HCT116 (cell line): ENCODE measurements around the gene POU2F3. TPM values are rescaled to one million over a fixed set of nuclear protein-coding genes. Genes with fewer than 3 reads are reported as not detected.

Experiments used
- ATAC-seq: fragments of 200-7000 bp; cut with Tn5 transposase; 2 replicates; pipeline ENCODE4 v1.9.1; 2020; ENCODE audit warnings: mild to moderate bottlenecking, moderate library complexity
- BruUV-seq: library from RNA; stranded (reverse); fragments of 400-500 nt; replicated peaks from 2 replicates; lab custom pipeline; 2021; lab: Mats Ljungman, UMichigan
- CTCF ChIA-PET: fragments of 300-600 bp; sonication (Branson Sonifier 250); formaldehyde crosslinking; loops from one replicate; lab custom pipeline; 2021; ENCODE audit warnings: antibody characterized with exemption; lab: Charles Lee
- POLR2A ChIA-PET: fragments of 300-600, 350-600 bp; sonication (Branson Sonifier 250); formaldehyde crosslinking; loops from one replicate; lab custom pipeline; 2021; ENCODE audit warnings: antibody characterized with exemption; lab: Charles Lee
- RAD21 ChIA-PET, 2 experiments: fragments of 300-600 bp; sonication (Branson Sonifier 250); formaldehyde crosslinking; loops; one replicate each; lab custom pipeline; 2023; ENCODE audit warnings: low total read pairs in 2 of 2; ENCODE audit not compliant: uncharacterized antibody in 2 of 2, unreplicated experiment in 2 of 2, low non-redundant PET in 1 of 2; lab: Charles Lee
- DNase-seq: peaks from one replicate; pipeline ENCODE4 v3.0.0-alpha.2; 2010; ENCODE audit warnings: low read depth, low spot score
- H2AFZ ChIP-seq: fragments of 200-600 bp; shearing (Covaris generic), sonication (generic); 2 replicates; pipeline ENCODE4 v1.6.1; 2017; ENCODE audit warnings: low read depth, mixed run types, mixed read lengths, antibody characterized with exemption, low read length; ENCODE audit not compliant: poor library complexity, severe bottlenecking
- H3K27ac ChIP-seq: 2 replicates; pipeline ENCODE4 v1.5.1; 2012; ENCODE audit warnings: low read depth, low read length
- H3K27me3 ChIP-seq: fragments of 200-600 bp; sonication (generic); 2 replicates; pipeline ENCODE4 v1.6.1; 2016; ENCODE audit warnings: mixed run types, low read length, mixed read lengths; ENCODE audit not compliant: insufficient read depth
- H3K36me3 ChIP-seq, 2 experiments: fragments of 200-500 bp in 1 of 2; fragments of 200-600 bp in 1 of 2; sonication (Bioruptor generic) in 1 of 2; sonication (generic) in 1 of 2; 2 replicates each; pipeline versions ENCODE4 v1.5.1 to v1.6.1; 2014 to 2016; ENCODE audit warnings: low read length in 2 of 2, inconsistent platforms in 1 of 2, mixed read lengths in 1 of 2, mixed run types in 1 of 2; ENCODE audit not compliant: insufficient read depth in 2 of 2, control insufficient read depth in 1 of 2
- H3K4me1 ChIP-seq, 2 experiments: fragments of 200-600 bp in 1 of 2; sonication (generic) in 1 of 2; 2 replicates each; pipeline versions ENCODE4 v1.5.1 to v1.6.1; 2012 to 2017; ENCODE audit warnings: low read length in 2 of 2, inconsistent platforms in 1 of 2, mild to moderate bottlenecking in 1 of 2, mixed read lengths in 1 of 2, mixed run types in 1 of 2, moderate library complexity in 1 of 2; ENCODE audit not compliant: insufficient read depth in 2 of 2, control insufficient read depth in 1 of 2
- H3K4me2 ChIP-seq: fragments of 200-600 bp; sonication (generic); 2 replicates; pipeline ENCODE4 v1.6.1; 2017; ENCODE audit warnings: mixed run types, low read length, mixed read lengths
- H3K4me3 ChIP-seq, 2 experiments: fragments of 200-600 bp in 1 of 2; sonication (generic) in 1 of 2; replicated peaks in 1 of 2; 2 replicates each; pipeline ENCODE4 v1.5.1; 2011 to 2016; ENCODE audit warnings: low read length in 2 of 2, control low read depth in 1 of 2, low read depth in 1 of 2, mild to moderate bottlenecking in 1 of 2, mixed read lengths in 1 of 2, mixed run types in 1 of 2
- H3K79me2 ChIP-seq: fragments of 200-600 bp; sonication (generic); 2 replicates; pipeline ENCODE4 v1.6.1; 2017; ENCODE audit warnings: mild to moderate bottlenecking, mixed run types, low read length, moderate library complexity, mixed read lengths; ENCODE audit not compliant: insufficient read depth
- H3K9ac ChIP-seq: fragments of 200-600 bp; sonication (generic); 2 replicates; pipeline ENCODE4 v1.6.1; 2016; ENCODE audit warnings: low read length, mixed read lengths
- H3K9me2 ChIP-seq: fragments of 200-600 bp; sonication (generic), shearing (Covaris generic); 2 replicates; pipeline ENCODE4 v1.6.1; 2017; ENCODE audit warnings: mixed run types, mild to moderate bottlenecking, moderate library complexity; ENCODE audit not compliant: insufficient read depth
- H3K9me3 ChIP-seq, 2 experiments: fragments of 200-500 bp in 1 of 2; fragments of 200-600 bp in 1 of 2; sonication (Bioruptor generic) in 1 of 2; sonication (generic) in 1 of 2; 2 replicates each; pipeline ENCODE4 v1.6.1; 2014 to 2017; ENCODE audit warnings: low read length in 2 of 2, mixed read lengths in 2 of 2, inconsistent platforms in 1 of 2, low read depth in 1 of 2, mild to moderate bottlenecking in 1 of 2, mixed run types in 1 of 2, moderate library complexity in 1 of 2; ENCODE audit not compliant: control insufficient read depth in 1 of 2, insufficient read depth in 1 of 2
- H4K20me1 ChIP-seq: fragments of 200-600 bp; sonication (generic), shearing (Covaris generic); 2 replicates; pipeline ENCODE4 v1.6.1; 2017; ENCODE audit warnings: mixed run types, mild to moderate bottlenecking, moderate library complexity; ENCODE audit not compliant: insufficient read depth
- CEBPB ChIP-seq: IDR thresholded peaks from 2 replicates; pipeline ENCODE4 v1.6.1; 2012; ENCODE audit warnings: low read depth
- EGR1 ChIP-seq: IDR thresholded peaks from 2 replicates; pipeline ENCODE4 v1.6.1; 2012; ENCODE audit warnings: low read depth
- ELF1 ChIP-seq: IDR thresholded peaks from 2 replicates; pipeline ENCODE4 v1.6.1; 2012; ENCODE audit warnings: low read depth, borderline replicate concordance
- EZH2 ChIP-seq: fragments of 200-600 bp; sonication (generic); IDR thresholded peaks from 2 replicates; pipeline ENCODE4 v1.6.1; 2017; ENCODE audit warnings: antibody characterized with exemption, mixed run types
- EZH2phosphoT487 ChIP-seq: fragments of 200-600 bp; IDR thresholded peaks from 2 replicates; pipeline ENCODE4 v1.6.1; 2018; ENCODE audit warnings: antibody characterized with exemption, borderline replicate concordance
- FOSL1 ChIP-seq: IDR thresholded peaks from 2 replicates; pipeline ENCODE4 v1.6.1; 2012; ENCODE audit warnings: low read depth
- JUND ChIP-seq: IDR thresholded peaks from 2 replicates; pipeline ENCODE4 v1.6.1; 2012
- POLR2A ChIP-seq: IDR thresholded peaks from 2 replicates; pipeline ENCODE4 v1.7.0; 2011; ENCODE audit warnings: borderline replicate concordance; ENCODE audit not compliant: insufficient read depth, insufficient read length; ENCODE audit errors: extremely low read depth
- SIN3A ChIP-seq: IDR thresholded peaks from 2 replicates; pipeline ENCODE4 v1.6.1; 2012; ENCODE audit warnings: low read depth
- SP1 ChIP-seq: IDR thresholded peaks from 2 replicates; pipeline ENCODE4 v1.6.1; 2012; ENCODE audit warnings: low read depth
- SRF ChIP-seq: IDR thresholded peaks from 2 replicates; pipeline ENCODE4 v1.6.1; 2012; ENCODE audit warnings: low read depth
- TCF7L2 ChIP-seq: IDR thresholded peaks from 2 replicates; pipeline ENCODE4 v1.7.0; 2011; ENCODE audit warnings: borderline replicate concordance, inconsistent platforms; ENCODE audit not compliant: insufficient read depth, insufficient read length; ENCODE audit errors: extremely low read depth
- ZFX ChIP-seq: fragments of 450-650 bp; IDR thresholded peaks from 2 replicates; pipeline ENCODE4 v1.6.1; 2017
- intact Hi-C: fragments of 100-400 bp; cut with micrococcal nuclease; formaldehyde crosslinking; loops from 2 replicates; pipeline ENCODE4 v1.10.0; 2022
- total RNA-seq: library from RNA; stranded (reverse); gene quantifications from one replicate; pipeline ENCODE4 v1.2.1, GENCODE V29; 2021; ENCODE audit not compliant: unreplicated experiment
- TF ChIP-seq, protein P1 (sequence below): IDR thresholded peaks from 2 replicates; pipeline ENCODE4 v1.6.1; 2012
- TF ChIP-seq, protein P2 (sequence below): IDR thresholded peaks from 2 replicates; pipeline ENCODE4 v1.6.1; 2012
- TF ChIP-seq, protein P3 (sequence below): IDR thresholded peaks from 2 replicates; pipeline ENCODE4 v1.6.1; 2011; ENCODE audit warnings: mild to moderate bottlenecking, low read length, moderate library complexity; ENCODE audit not compliant: insufficient replicate concordance; ENCODE audit errors: extremely low read depth
- TF ChIP-seq, protein P4 (sequence below), 3 experiments: fragments of 200-600 bp in 1 of 3; sonication (generic) in 1 of 3; IDR thresholded peaks in 2 of 3; conservative IDR thresholded peaks in 1 of 3; 2 replicates each; pipeline ENCODE4 v1.5.1; 2012 to 2017; ENCODE audit warnings: low read depth in 2 of 3, low read length in 2 of 3, antibody characterized with exemption in 1 of 3, borderline replicate concordance in 1 of 3, control low read depth in 1 of 3, mild to moderate bottlenecking in 1 of 3, mixed read lengths in 1 of 3, mixed run types in 1 of 3, moderate library complexity in 1 of 3; ENCODE audit not compliant: insufficient read depth in 1 of 3
- TF ChIP-seq, protein P5 (sequence below): IDR thresholded peaks from 2 replicates; pipeline ENCODE4 v1.6.1; 2012; ENCODE audit warnings: low read depth

POU2F3 gene
- total RNA-seq, 1 experiment from 2014 or later = 0.15 TPM

DNA sequence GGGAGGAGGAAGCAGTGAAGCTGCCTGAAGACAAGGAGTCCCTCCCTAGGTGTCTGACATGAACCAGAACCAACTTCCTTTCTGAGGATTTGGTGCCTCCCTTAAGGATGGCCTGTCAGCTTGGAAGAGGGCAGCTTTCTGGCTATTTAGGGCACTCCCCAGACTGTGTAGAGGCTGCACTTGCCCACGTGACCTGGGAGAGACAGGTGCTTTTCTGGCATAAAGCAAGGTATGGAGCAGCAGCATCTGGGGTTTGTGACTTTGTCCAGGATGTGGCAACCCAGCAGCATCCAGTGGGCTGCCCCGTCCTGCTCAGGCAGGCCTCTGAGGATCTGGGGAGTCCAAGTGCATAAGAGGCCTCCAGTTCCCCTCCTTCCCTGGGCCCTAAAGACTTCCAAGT is 43.2 kb downstream of the POU2F3 start:
- Histone ChIP-seq H3K27me3 (no peaks in the 10 kb centered on the region), H3K9ac (no peak overlapping the region), H3K27ac (no peak overlapping the region), H3K4me1 (no peaks in the 10 kb centered on the region; a peak in 1 of 4 replicates), H4K20me1 (no peaks in the 10 kb centered on the region), H2AFZ (no peak overlapping the region), H3K79me2 (no peaks in the 10 kb centered on the region), H3K4me2 (no peak overlapping the region), H3K9me2 (no peaks in the 10 kb centered on the region), H3K36me3 (no peaks in the 10 kb centered on the region), H3K9me3 (no peaks in the 10 kb centered on the region), H3K4me3 (no peak overlapping the region)
- no peak for DNase-seq
- ATAC-seq = no peak
- BruUV-seq = no TSS peak
- RAD21 ChIA-PET = no interaction called here
- intact Hi-C loops = no loop called here
- no peak for TF ChIP-seq SP1
- TF ChIP-seq POLR2A = no peak
- no peak for TF ChIP-seq FOSL1
- no peak for TF ChIP-seq CEBPB
- no peak for TF ChIP-seq EZH2
- no peak for TF ChIP-seq SIN3A
- TF ChIP-seq ELF1 = no peak
- TF ChIP-seq, protein P1, sequence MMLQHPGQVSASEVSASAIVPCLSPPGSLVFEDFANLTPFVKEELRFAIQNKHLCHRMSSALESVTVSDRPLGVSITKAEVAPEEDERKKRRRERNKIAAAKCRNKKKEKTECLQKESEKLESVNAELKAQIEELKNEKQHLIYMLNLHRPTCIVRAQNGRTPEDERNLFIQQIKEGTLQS = no peak
- TF ChIP-seq, protein P2, sequence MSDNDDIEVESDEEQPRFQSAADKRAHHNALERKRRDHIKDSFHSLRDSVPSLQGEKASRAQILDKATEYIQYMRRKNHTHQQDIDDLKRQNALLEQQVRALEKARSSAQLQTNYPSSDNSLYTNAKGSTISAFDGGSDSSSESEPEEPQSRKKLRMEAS = no peak
- TF ChIP-seq, protein P3, sequence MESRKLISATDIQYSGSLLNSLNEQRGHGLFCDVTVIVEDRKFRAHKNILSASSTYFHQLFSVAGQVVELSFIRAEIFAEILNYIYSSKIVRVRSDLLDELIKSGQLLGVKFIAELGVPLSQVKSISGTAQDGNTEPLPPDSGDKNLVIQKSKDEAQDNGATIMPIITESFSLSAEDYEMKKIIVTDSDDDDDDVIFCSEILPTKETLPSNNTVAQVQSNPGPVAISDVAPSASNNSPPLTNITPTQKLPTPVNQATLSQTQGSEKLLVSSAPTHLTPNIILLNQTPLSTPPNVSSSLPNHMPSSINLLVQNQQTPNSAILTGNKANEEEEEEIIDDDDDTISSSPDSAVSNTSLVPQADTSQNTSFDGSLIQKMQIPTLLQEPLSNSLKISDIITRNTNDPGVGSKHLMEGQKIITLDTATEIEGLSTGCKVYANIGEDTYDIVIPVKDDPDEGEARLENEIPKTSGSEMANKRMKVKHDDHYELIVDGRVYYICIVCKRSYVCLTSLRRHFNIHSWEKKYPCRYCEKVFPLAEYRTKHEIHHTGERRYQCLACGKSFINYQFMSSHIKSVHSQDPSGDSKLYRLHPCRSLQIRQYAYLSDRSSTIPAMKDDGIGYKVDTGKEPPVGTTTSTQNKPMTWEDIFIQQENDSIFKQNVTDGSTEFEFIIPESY = no peak
- no peak for TF ChIP-seq EGR1
- TF ChIP-seq, protein P4, sequence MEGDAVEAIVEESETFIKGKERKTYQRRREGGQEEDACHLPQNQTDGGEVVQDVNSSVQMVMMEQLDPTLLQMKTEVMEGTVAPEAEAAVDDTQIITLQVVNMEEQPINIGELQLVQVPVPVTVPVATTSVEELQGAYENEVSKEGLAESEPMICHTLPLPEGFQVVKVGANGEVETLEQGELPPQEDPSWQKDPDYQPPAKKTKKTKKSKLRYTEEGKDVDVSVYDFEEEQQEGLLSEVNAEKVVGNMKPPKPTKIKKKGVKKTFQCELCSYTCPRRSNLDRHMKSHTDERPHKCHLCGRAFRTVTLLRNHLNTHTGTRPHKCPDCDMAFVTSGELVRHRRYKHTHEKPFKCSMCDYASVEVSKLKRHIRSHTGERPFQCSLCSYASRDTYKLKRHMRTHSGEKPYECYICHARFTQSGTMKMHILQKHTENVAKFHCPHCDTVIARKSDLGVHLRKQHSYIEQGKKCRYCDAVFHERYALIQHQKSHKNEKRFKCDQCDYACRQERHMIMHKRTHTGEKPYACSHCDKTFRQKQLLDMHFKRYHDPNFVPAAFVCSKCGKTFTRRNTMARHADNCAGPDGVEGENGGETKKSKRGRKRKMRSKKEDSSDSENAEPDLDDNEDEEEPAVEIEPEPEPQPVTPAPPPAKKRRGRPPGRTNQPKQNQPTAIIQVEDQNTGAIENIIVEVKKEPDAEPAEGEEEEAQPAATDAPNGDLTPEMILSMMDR (IDR thresholded peaks at IDR 0.05 in 2 of 3, conservative IDR thresholded peaks at IDR 0.05 in 1 of 3; ENCODE audit: borderline replicate concordance in 1 of 3, insufficient read depth in 1 of 3, low read depth in 2 of 3, low read length in 2 of 3) = no peak
- TF ChIP-seq, protein P5, sequence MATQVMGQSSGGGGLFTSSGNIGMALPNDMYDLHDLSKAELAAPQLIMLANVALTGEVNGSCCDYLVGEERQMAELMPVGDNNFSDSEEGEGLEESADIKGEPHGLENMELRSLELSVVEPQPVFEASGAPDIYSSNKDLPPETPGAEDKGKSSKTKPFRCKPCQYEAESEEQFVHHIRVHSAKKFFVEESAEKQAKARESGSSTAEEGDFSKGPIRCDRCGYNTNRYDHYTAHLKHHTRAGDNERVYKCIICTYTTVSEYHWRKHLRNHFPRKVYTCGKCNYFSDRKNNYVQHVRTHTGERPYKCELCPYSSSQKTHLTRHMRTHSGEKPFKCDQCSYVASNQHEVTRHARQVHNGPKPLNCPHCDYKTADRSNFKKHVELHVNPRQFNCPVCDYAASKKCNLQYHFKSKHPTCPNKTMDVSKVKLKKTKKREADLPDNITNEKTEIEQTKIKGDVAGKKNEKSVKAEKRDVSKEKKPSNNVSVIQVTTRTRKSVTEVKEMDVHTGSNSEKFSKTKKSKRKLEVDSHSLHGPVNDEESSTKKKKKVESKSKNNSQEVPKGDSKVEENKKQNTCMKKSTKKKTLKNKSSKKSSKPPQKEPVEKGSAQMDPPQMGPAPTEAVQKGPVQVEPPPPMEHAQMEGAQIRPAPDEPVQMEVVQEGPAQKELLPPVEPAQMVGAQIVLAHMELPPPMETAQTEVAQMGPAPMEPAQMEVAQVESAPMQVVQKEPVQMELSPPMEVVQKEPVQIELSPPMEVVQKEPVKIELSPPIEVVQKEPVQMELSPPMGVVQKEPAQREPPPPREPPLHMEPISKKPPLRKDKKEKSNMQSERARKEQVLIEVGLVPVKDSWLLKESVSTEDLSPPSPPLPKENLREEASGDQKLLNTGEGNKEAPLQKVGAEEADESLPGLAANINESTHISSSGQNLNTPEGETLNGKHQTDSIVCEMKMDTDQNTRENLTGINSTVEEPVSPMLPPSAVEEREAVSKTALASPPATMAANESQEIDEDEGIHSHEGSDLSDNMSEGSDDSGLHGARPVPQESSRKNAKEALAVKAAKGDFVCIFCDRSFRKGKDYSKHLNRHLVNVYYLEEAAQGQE = no peak
- no peak for TF ChIP-seq SRF
- no peak for TF ChIP-seq JUND
- TF ChIP-seq TCF7L2 = no peak
- no peak for TF ChIP-seq ZFX
- TF ChIP-seq EZH2phosphoT487 = no peak
- POLR2A ChIA-PET = no interaction called here
- CTCF ChIA-PET = interaction anchor here (0.9 kb wide), 1 partner anchor 112 kb away, joined by 3 read pairs; no protein-coding TSS in a partner anchor
